Measurements from ENCODE around the gene WNT9B.
"Not testable (repeated sequence)": the region's sequence is repeated elsewhere in the genome, so short reads cannot be mapped to it uniquely, and the experiment has no call there.

WNT9B gene

GRCh38 chr17:46910179-46910927 lies 59.0 kb downstream of the WNT9B start:
- DNase-seq (ENCODE audit: low read depth): no peak

- no peak for DNase-seq (ENCODE audit: low read depth)
These were observed 59.9 kb downstream of the WNT9B start for GRCh38 chr17:46911311-46911710.

GRCh38 chr17:46915596-46915995 lies 64.2 kb downstream of the WNT9B start:
- DNase-seq (ENCODE audit: low read depth): peak; percentile 30

- DNase-seq (ENCODE audit: low read depth): peak; percentile 78
These were observed 64.8 kb downstream of the WNT9B start for GRCh38 chr17:46916211-46916610.

- DNase-seq (ENCODE audit: low read depth): no peak
These were observed 65.2 kb downstream of the WNT9B start for GRCh38 chr17:46916623-46917022.

- no peak for DNase-seq (ENCODE audit: low read depth)
These were observed 65.7 kb downstream of the WNT9B start for GRCh38 chr17:46917041-46917440.

- no peak for DNase-seq (ENCODE audit: low read depth)
These were observed 66.1 kb downstream of the WNT9B start for GRCh38 chr17:46917516-46917915.

GRCh38 chr17:46921962-46922361 lies 70.6 kb downstream of the WNT9B start:
- not testable (repeated sequence) for DNase-seq (ENCODE audit: low read depth)

- no peak for DNase-seq (ENCODE audit: low read depth)
These were observed 71.1 kb downstream of the WNT9B start for GRCh38 chr17:46922487-46922803.

GRCh38 chr17:46922804-46923635 lies 71.6 kb downstream of the WNT9B start, which contains the start of gene GOSR2:
Gene GOSR2, plus strand, starts transcription at chr17:46923160. Its CDS starts 33 bp downstream, at chr17:46923193.
- peak; percentile 88 for DNase-seq (ENCODE audit: low read depth)

- no peak for DNase-seq (ENCODE audit: low read depth)
These were observed 73.9 kb downstream of the WNT9B start for GRCh38 chr17:46925185-46925868.

GRCh38 chr17:46928467-46929261 lies 77.3 kb downstream of the WNT9B start:
- no peak for DNase-seq (ENCODE audit: low read depth)

GRCh38 chr17:46929413-46929812 lies 78.0 kb downstream of the WNT9B start:
- DNase-seq (ENCODE audit: low read depth): no peak

GRCh38 chr17:46930051-46930450 lies 78.7 kb downstream of the WNT9B start:
- DNase-seq (ENCODE audit: low read depth): no peak

- DNase-seq (ENCODE audit: low read depth): no peak
These were observed 80.2 kb downstream of the WNT9B start for GRCh38 chr17:46931596-46931995.

- no peak for DNase-seq (ENCODE audit: low read depth)
These were observed 84.4 kb downstream of the WNT9B start for GRCh38 chr17:46935658-46936266.
